ENCODE results near the gene CDHR3. TPM values are rescaled to one million over a fixed set of nuclear protein-coding genes. Genes with fewer than 3 reads are reported as not detected.

CDHR3 gene
- total and polyA plus RNA-seq, 8 donors = 0.86 to 3.7 (median 1.9) TPM

DNA sequence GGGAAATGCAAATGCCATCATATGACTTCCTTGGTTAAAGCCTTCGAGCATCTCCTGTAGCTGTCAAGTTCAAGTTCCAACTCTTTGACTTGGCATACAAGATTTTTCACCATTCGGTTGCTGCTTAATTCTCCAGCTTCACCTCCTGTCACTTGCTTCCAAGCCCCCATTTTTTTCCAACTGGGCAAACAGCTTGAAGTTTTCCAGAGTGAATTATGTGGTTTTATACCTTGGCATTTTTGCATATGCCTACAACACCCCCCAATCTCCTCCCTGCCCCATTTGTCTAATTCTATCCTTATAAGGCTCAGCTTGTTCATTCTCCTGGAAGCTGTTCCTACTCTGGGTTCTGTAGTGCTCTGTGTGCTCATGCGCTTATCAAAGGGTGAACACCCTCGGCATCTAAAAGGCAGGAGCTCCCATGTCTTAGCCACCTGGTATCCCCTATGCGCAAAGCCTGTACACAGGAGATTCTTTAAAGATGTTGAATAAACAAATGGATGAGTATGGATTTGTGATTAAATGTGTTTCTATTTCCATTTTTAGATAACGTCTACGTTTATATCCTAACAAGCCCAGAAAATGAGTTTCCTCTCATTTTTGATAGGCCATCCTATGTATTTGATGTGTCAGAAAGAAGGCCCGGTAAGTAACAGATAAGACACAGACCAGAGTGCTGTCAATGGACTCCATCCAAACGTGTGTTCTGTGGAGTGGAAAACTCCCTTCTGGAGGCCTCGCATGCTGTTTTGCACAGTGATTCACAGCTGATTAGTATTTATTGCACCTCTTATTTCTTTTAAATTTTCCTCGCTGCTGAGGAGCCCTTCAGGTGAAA, 52.5 kb downstream of the CDHR3 start:
- Histone ChIP-seq H3K27me3 (no peaks in the 10 kb centered on the region), H3K27ac (no peak overlapping the region), H3K9me3 (no peaks in the 10 kb centered on the region), H3K4me3 (no peak overlapping the region), H3K4me1 (no peaks in the 10 kb centered on the region), H3K36me3 (no peaks in the 10 kb centered on the region)
- 70 to 76% methylated on average over 11 of the region's 11 CpGs for WGBS, 2 donors
- FAIRE-seq (no peak), DNase-seq (no peak), ATAC-seq (peak in 1 of 4 donors; percentile 67)
- TF ChIP-seq CTCF (IDR thresholded peaks at IDR 0.05) = no peak
- intact Hi-C loops (cut with DNase I) = no loop called here

DNA sequence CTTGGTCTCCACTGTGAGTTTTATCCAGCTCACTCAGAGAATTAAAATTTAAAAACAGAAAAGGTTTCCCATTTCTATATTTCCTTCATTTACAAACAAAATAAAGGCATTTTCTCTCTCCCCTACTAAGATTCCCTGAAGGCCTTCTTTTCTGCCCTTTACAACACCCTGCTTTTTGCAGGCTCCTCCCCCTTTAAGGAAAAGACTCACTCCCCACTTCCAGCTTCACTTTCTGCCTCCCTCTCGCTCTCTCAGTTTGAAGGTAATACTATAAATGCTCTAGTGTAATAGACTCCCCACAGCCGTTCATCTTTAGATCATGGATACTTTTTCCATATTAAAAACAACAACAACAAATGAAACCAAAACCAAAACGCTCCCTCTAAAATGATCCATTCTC, 53.3 kb downstream of the CDHR3 start:
- DNase-seq (no peak), FAIRE-seq (no peak), ATAC-seq (no peak)
- intact Hi-C loops (cut with DNase I) = no loop called here
- Histone ChIP-seq H3K27me3 (no peaks in the 10 kb centered on the region), H3K4me3 (no peak overlapping the region), H3K4me1 (no peaks in the 10 kb centered on the region), H3K36me3 (no peaks in the 10 kb centered on the region), H3K9me3 (no peaks in the 10 kb centered on the region), H3K27ac (no peak overlapping the region)
- 67 to 77% methylated on average over 3 of the region's 3 CpGs for WGBS, 2 donors
- TF ChIP-seq CTCF (IDR thresholded peaks at IDR 0.05) = no peak

DNA sequence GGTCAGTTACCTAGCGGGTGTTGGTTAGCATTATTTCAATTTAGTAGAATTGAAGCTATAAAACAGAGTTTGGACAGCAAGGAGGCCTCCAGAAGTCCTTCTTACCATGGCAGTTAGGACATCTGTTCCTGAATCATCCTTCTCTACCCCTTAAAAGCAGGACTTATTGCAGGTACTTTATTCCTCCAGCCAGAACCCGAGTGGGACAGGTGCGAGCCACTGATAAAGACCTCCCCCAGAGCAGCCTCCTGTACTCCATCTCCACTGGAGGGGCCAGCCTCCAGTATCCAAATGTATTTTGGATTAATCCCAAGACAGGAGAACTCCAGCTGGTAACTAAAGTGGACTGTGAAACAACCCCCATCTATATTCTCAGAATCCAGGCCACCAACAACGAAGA, 54.6 kb downstream of the CDHR3 start:
- intact Hi-C loops (cut with DNase I) = no loop called here
- Histone ChIP-seq H3K4me1 (no peaks in the 10 kb centered on the region), H3K36me3 (no peaks in the 10 kb centered on the region), H3K27ac (no peak overlapping the region), H3K27me3 (no peaks in the 10 kb centered on the region), H3K4me3 (no peak overlapping the region), H3K9me3 (no peaks in the 10 kb centered on the region)
- ATAC-seq = no peak
- WGBS, 2 donors = 87 to 94% methylated on average over 4 of the region's 4 CpGs
- no peak for TF ChIP-seq CTCF (IDR thresholded peaks at IDR 0.05)
- no peak for DNase-seq
- no peak for FAIRE-seq

DNA sequence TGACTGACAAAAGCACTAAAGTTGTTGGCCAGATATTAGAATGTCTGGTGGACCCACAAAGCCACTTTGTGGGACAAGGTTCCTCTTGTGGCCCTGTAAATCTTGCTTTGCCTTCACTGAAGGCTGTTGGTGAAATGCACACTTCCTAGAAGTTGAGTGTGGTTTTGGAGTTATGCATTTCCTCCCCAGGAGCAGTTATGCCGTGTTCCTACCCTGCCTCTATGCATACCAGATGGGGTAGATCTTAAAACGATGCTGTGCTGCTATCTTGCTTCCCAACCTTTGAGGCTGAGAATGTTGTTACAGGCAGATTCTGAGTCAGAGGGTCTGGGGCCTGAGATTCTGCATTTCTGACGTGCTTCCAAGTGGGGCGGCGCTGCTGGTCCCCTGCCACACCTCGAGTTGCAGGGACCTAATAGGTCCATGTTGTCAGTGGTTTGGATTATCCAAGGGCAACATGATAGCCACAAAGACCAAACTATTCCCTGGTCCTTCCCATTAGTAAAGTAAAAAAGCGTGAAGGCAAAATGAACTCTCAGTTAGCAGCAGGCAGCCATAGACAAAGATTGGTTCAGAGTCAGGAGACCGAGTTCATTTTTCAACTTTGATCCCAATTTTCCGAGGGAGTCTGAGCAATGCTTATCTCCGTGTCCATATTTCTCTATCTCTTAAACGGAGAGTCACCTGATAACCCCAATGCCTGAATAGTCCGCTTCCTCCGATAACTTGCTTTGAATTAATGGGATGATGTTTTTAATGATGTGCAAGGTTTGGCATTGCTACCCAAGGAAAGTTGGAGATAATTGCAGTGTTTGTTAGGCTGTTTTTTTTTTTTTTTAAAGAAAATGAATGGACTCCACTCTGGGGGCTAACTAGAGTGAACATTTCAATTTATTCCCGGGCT, 55.8 kb downstream of the CDHR3 start:
- TF ChIP-seq CTCF (IDR thresholded peaks at IDR 0.05) = no peak
- no peak for DNase-seq
- no peak for FAIRE-seq
- Histone ChIP-seq H3K27ac (no peak overlapping the region), H3K36me3 (no peaks in the 10 kb centered on the region), H3K4me1 (no peaks in the 10 kb centered on the region), H3K27me3 (no peaks in the 10 kb centered on the region), H3K4me3 (no peak overlapping the region), H3K9me3 (no peaks in the 10 kb centered on the region)
- intact Hi-C loops (cut with DNase I) = no loop called here
- WGBS, 2 donors = 80 to 84% methylated on average over 14 of the region's 14 CpGs
- ATAC-seq = no peak
